Fibroblast of villous mesenchyme (primary cell): ENCODE measurements around the gene FOXL1. TPM values are rescaled to one million over a fixed set of nuclear protein-coding genes. Genes with fewer than 3 reads are reported as not detected.

Experiments used
- DNase-seq: peaks from one replicate; pipeline ENCODE4 v3.0.0-alpha.2; 2010; ENCODE audit warnings: low read depth
- H3K4me3 ChIP-seq: 2 replicates; pipeline ENCODE4 v1.5.1; 2011; ENCODE audit warnings: low read depth, mild to moderate bottlenecking, low read length
- CTCF ChIP-seq: IDR thresholded peaks from 2 replicates; pipeline ENCODE4 v1.5.1; 2012; ENCODE audit warnings: low read depth, mild to moderate bottlenecking, low read length; ENCODE audit not compliant: insufficient read depth
- total RNA-seq: library from RNA; depleted of rRNA; stranded (reverse); fragments of >200 nt; gene quantifications from 2 replicates; pipeline ENCODE4 v1.2.3, GENCODE V29; 2012

Gene FOXL1
- total RNA-seq, 1 donor: 0.86 TPM

GRCh38 chr16:86572041-86572521 lies 6.3 kb upstream of the FOXL1 start:
- H3K4me3 ChIP-seq: no peak overlapping the region
- no peak for TF ChIP-seq CTCF
- no peak for DNase-seq

DNA sequence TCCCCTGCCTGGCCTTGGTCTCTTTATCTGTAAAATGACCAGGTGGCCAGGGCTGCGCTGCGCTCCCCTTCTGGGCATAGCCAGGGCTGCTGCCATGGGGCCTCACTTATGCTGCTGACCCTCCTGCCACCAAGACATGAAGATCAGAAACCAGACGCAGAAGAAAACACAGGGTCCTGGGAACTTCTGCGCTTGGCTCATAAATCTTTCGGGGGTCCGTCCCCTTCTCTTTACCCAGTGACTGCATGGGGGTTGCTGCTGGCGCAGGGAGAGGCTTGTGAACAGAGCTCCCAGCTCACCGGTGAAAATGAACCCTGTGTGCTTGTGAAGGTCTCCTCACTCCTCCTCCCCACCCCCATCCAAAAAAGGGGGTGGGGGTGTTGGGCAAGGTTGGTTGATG lies 5.7 kb upstream of the FOXL1 start:
- no peak for TF ChIP-seq CTCF
- H3K4me3 ChIP-seq: no peak overlapping the region
- no peak for DNase-seq

DNA sequence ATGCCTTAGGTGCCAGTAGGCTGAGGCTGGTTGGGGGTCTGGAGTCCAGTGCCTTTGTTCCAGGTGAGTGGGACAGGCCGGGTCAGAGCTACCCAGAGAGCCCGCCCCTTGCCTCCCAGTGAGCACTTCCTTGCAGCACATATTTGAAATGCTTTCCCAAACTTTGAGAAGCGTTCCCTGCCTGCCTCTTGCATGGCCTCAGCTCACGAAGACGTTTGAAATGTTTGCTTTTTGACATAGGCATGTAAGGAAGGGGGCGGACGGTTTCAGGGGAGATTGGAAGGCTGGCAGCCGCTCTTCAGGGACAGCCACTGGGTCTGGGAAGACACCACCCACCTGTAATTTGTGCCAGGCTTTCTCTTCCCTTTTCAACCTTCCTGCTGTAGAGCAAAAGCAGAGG lies 5.1 kb upstream of the FOXL1 start:
- TF ChIP-seq CTCF: no peak
- DNase-seq: no peak
- no peak overlapping the region for H3K4me3 ChIP-seq

DNA sequence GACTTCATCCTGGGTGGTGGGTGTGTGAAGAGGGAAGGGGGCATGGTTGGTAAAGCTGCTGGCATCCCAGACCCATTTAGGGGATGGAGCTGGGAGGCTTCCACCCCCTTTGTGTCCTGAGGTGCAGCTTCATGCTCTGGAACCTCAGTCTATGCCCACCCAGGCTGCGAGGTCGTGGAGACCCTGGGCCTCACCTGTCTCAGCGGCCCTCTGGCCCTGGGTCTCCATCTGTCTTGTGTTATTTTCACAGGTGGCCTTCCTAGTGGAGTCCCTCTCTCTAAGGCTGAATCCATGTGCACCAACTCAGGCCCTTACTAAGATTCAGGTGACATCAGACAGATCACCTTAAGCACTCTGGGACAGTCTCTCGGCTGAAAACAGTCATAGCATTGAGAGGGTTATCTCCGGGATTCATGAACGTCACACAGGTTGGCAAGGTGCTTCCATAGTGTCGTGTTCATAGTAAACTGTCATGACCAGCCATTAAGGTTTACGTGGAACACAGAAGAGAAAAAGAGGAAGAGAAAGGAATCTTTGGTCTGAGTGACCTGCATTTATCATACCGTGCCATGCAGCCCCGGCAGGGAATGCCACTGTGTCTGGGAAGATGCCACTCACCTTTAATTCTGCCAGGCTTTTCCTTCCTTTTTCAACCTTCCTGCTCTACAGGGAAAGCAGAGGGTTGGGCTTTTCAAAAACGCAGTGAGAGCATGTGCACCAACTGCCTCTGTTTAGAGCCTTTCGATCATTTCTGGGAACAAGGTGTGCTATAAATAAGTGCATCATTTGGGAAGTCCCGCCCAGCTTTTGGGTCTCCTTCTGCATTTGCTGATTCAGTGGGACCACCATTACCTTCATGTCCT lies 4.5 kb upstream of the FOXL1 start:
- no peak for DNase-seq
- H3K4me3 ChIP-seq: no peak overlapping the region
- no peak for TF ChIP-seq CTCF

DNA sequence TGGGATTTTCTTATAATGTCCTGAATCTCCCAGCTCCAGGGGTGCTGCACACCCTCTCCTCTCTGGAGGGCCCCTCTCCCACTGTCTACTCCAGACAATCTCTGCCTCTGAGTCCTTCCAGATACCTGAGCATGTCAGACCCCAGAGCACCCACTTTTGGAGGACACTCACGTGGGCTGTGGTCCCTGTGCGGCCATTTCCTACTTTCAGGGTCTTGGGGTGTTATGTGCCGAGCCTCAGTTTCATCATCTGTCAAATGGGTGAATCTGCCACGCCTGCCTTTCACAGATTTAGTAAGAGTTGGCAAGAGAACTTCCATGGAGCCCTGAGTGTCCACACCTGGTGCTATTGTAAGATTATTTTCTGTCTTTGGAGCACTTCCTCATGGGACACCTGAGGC lies 3.7 kb upstream of the FOXL1 start:
- H3K4me3 ChIP-seq: no peak overlapping the region
- TF ChIP-seq CTCF: no peak
- no peak for DNase-seq

GRCh38 chr16:86575095-86575685 lies 3.2 kb upstream of the FOXL1 start:
- no peak for TF ChIP-seq CTCF
- peak overlapping the region; percentile 72 for H3K4me3 ChIP-seq
- no peak for DNase-seq
